IMR-90 (cell line): Measurements from ENCODE around the gene ASPG. TPM values are rescaled to one million over a fixed set of nuclear protein-coding genes. Genes with fewer than 3 reads are reported as not detected.

Source experiments
- ATAC-seq: fragments of 200-7000 bp; cut with Tn5 transposase; 2 replicates; pipeline ENCODE4 v1.9.1; 2020; ENCODE audit warnings: low read depth, mild to moderate bottlenecking, moderate library complexity
- BruUV-seq: library from RNA; stranded (reverse); fragments of 400-500 nt; replicated peaks from 2 replicates; lab custom pipeline; 2021; lab: Mats Ljungman, UMichigan
- CTCF ChIA-PET: fragments of 300-600 bp; formaldehyde crosslinking; extraction: SDS; loops from one replicate; lab custom pipeline; 2021; ENCODE audit warnings: antibody characterized with exemption; lab: Yijun Ruan, JAX
- POLR2A ChIA-PET: fragments of 300-600 bp; sonication (Branson Sonifier 250); formaldehyde crosslinking; loops from one replicate; lab custom pipeline; 2022; ENCODE audit warnings: antibody characterized with exemption; ENCODE audit not compliant: unreplicated experiment; lab: Charles Lee
- DNase-seq: peaks from one replicate; pipeline ENCODE4 v3.0.0; 2013
- H2AFZ ChIP-seq: replicated peaks from 2 replicates; pipeline ENCODE3; 2013; ENCODE audit warnings: low read length, mild to moderate bottlenecking; ENCODE audit not compliant: poor library complexity
- H2AK5ac ChIP-seq: 2 replicates; pipeline ENCODE4 v1.6.1; 2013; ENCODE audit warnings: low read depth, low read length, inconsistent platforms
- H2AK9ac ChIP-seq: replicated peaks from 2 replicates; pipeline ENCODE3; 2013; ENCODE audit warnings: mild to moderate bottlenecking, low read depth, low read length, moderate library complexity; ENCODE audit not compliant: poor library complexity
- H2BK120ac ChIP-seq: 2 replicates; pipeline ENCODE4 v1.6.1; 2013; ENCODE audit warnings: low read depth, low read length, inconsistent platforms
- H2BK15ac ChIP-seq: 3 replicates; pipeline ENCODE4 v1.6.1; 2013; ENCODE audit warnings: low read depth, low read length, inconsistent platforms
- H2BK20ac ChIP-seq: 2 replicates; pipeline ENCODE4 v1.6.1; 2013; ENCODE audit warnings: low read depth, mild to moderate bottlenecking, inconsistent platforms, low read length, moderate library complexity
- H2BK5ac ChIP-seq: 2 replicates; pipeline ENCODE4 v1.6.1; 2013; ENCODE audit warnings: mild to moderate bottlenecking, low read depth, low read length, inconsistent platforms; ENCODE audit not compliant: poor library complexity, severe bottlenecking
- H3K14ac ChIP-seq: replicated peaks from 2 replicates; pipeline ENCODE4 v1.6.1; 2013; ENCODE audit warnings: low read depth, low read length, inconsistent platforms
- H3K18ac ChIP-seq: 2 replicates; pipeline ENCODE4 v1.6.1; 2013; ENCODE audit warnings: low read depth, low read length, control low read depth
- H3K23ac ChIP-seq: 2 replicates; pipeline ENCODE4 v1.6.1; 2013; ENCODE audit warnings: low read depth, low read length, inconsistent platforms
- H3K27ac ChIP-seq: 2 replicates; pipeline ENCODE4 v1.5.1; 2013; ENCODE audit warnings: mild to moderate bottlenecking, control low read depth, low read length; ENCODE audit not compliant: insufficient read depth
- H3K27me3 ChIP-seq: 2 replicates; pipeline ENCODE4 v1.6.1; 2013; ENCODE audit warnings: low read length; ENCODE audit not compliant: control insufficient read depth, insufficient read depth
- H3K36me3 ChIP-seq: 2 replicates; pipeline ENCODE4 v1.6.1; 2013; ENCODE audit warnings: low read length, mixed read lengths; ENCODE audit not compliant: control insufficient read depth, insufficient read depth
- H3K4ac ChIP-seq: 2 replicates; pipeline ENCODE4 v1.6.1; 2013; ENCODE audit warnings: low read depth, low read length, inconsistent platforms
- H3K4me1 ChIP-seq: 2 replicates; pipeline ENCODE4 v1.6.1; 2013; ENCODE audit warnings: low read length, mixed read lengths; ENCODE audit not compliant: control insufficient read depth, insufficient read depth
- H3K4me2 ChIP-seq: 2 replicates; pipeline ENCODE4 v1.6.1; 2013; ENCODE audit warnings: low read depth, mild to moderate bottlenecking, control low read depth, low read length, moderate library complexity
- H3K4me3 ChIP-seq: 2 replicates; pipeline ENCODE4 v1.5.1; 2013; ENCODE audit warnings: low read depth, mild to moderate bottlenecking, control low read depth, low read length, moderate library complexity; ENCODE audit not compliant: insufficient read depth
- H3K56ac ChIP-seq: 2 replicates; pipeline ENCODE4 v1.6.1; 2013; ENCODE audit warnings: low read length, inconsistent platforms; ENCODE audit not compliant: insufficient read depth; ENCODE audit errors: extremely low read depth
- H3K79me1 ChIP-seq, 2 experiments: 2 replicates each; pipeline ENCODE4 v1.6.1; 2013; ENCODE audit warnings: low read length in 2 of 2, inconsistent platforms in 1 of 2, low read depth in 1 of 2
- H3K9ac ChIP-seq: 2 replicates; pipeline ENCODE4 v1.6.1; 2013; ENCODE audit warnings: low read depth, low read length, control low read depth
- H3K9me1 ChIP-seq: 2 replicates; pipeline ENCODE4 v1.6.1; 2013; ENCODE audit warnings: low read length, inconsistent platforms; ENCODE audit not compliant: insufficient read depth
- H3K9me3 ChIP-seq: 2 replicates; pipeline ENCODE4 v1.6.1; 2013; ENCODE audit warnings: low read length; ENCODE audit not compliant: control insufficient read depth, insufficient read depth
- H4K20me1 ChIP-seq: 2 replicates; pipeline ENCODE4 v1.6.1; 2013; ENCODE audit warnings: low read length, inconsistent platforms; ENCODE audit not compliant: insufficient read depth
- H4K5ac ChIP-seq: 2 replicates; pipeline ENCODE4 v1.6.1; 2013; ENCODE audit warnings: mild to moderate bottlenecking, low read depth, low read length, control low read depth
- H4K8ac ChIP-seq, 2 experiments: 2 replicates each; pipeline ENCODE4 v1.6.1; 2013; ENCODE audit warnings: low read depth in 2 of 2, low read length in 2 of 2, control low read depth in 1 of 2, inconsistent platforms in 1 of 2
- H4K91ac ChIP-seq: 2 replicates; pipeline ENCODE4 v1.6.1; 2013; ENCODE audit warnings: low read depth, low read length, inconsistent platforms; ENCODE audit not compliant: insufficient read depth
- CTCF ChIP-seq: conservative IDR thresholded peaks from 2 replicates; pipeline ENCODE4 v1.5.1; 2012; ENCODE audit warnings: mild to moderate bottlenecking, low read depth, low read length, improper control_type of control experiment
- WGBS, 2 experiments: methylation state at CpG; one replicate each; pipeline versions ENCODE4 v1.1.5 to v1.1.7; 2013; ENCODE audit warnings: missing lambda C conversion rate in 2 of 2; ENCODE audit not compliant: insufficient read length in 1 of 2; ENCODE audit errors: extremely low coverage in 2 of 2; 5-methylcytosine and 5-hydroxymethylcytosine counted together
- dilution Hi-C: fragments of 300-500 bp; cut with HindIII; formaldehyde crosslinking; loops from one replicate; pipeline ENCODE4 v1.14.3; 2018; ENCODE audit warnings: low sequenced_read_pairs; ENCODE audit not compliant: unreplicated experiment
- in situ Hi-C: fragments of 300-500 bp; cut with MboI; formaldehyde crosslinking; loops from 3 replicates; pipeline ENCODE4 v1.14.3; 2019; ENCODE audit warnings: low sequenced_read_pairs, inconsistent platforms, mixed read lengths
- intact Hi-C: fragments of 100-400 bp; cut with micrococcal nuclease; formaldehyde crosslinking; loops from 2 replicates; pipeline ENCODE4 v1.10.0; 2022
- polyA plus RNA-seq, 3 experiments: library from polyadenylated mRNA; depleted of rRNA; stranded (reverse); fragments of >200 nt; gene quantifications; 2 replicates each; pipeline ENCODE4 v1.2.3, GENCODE V29; 2012; ENCODE audit warnings: low replicate concordance in 1 of 3
- total RNA-seq: library from RNA; depleted of rRNA; stranded (reverse); fragments of >200 nt; gene quantifications from 2 replicates; pipeline ENCODE4 v1.2.3, GENCODE V29; 2012

Gene ASPG
- total and polyA plus RNA-seq, 2 of the 4 experiments (the other 2 are of a cell fraction) = not detected

- Histone ChIP-seq H2BK5ac (no peak overlapping the region), H3K4me3 (no peak overlapping the region), H4K5ac (no peak overlapping the region), H2BK20ac (no peak overlapping the region), H2AFZ (no peak overlapping the region), H4K91ac (no peak overlapping the region), H3K4me2 (no peak overlapping the region), H4K20me1 (no peaks in the 10 kb centered on the region), H2AK5ac (no peak overlapping the region), H3K4me1 (no peaks in the 10 kb centered on the region), H3K36me3 (no peaks in the 10 kb centered on the region), H2BK120ac (no peak overlapping the region), H3K27ac (no peak overlapping the region), H3K23ac (no peak overlapping the region), H3K79me1 (no peaks in the 10 kb centered on the region), H4K8ac (no peak overlapping the region), H3K27me3 (peaks cover 21% of the 10 kb centered on the region), H3K9me3 (peaks cover 6% of the 10 kb centered on the region), H3K9ac (no peak overlapping the region), H2AK9ac (no peak overlapping the region), H3K4ac (no peak overlapping the region), H3K56ac (no peak overlapping the region), H3K9me1 (no peaks in the 10 kb centered on the region), H2BK15ac (no peak overlapping the region), H3K14ac (no peak overlapping the region), H3K18ac (no peak overlapping the region)
- no peak for TF ChIP-seq CTCF
- dilution Hi-C loops = no loop called here
- DNase-seq = no peak
- ChIA-PET CTCF (no interaction called here), POLR2A (no interaction called here)
- in situ Hi-C loops = loop anchor here (10.0 kb wide), 1 partner anchor 513 kb away; no protein-coding TSS in a partner anchor
- WGBS, 2 experiments = 68% methylated on average over 7 of the region's 23 CpGs; no CpG with 5 or more reads in 1 of the 2 experiments
- ATAC-seq = no peak
- intact Hi-C loops = no loop called here
- no TSS peak for BruUV-seq
Measured at GRCh38 chr14:104131968-104132732, 46.6 kb downstream of the ASPG start.
